ENCODE results near the gene MTX2.
"Not testable (repeated sequence)": the region's sequence is repeated elsewhere in the genome, so short reads cannot be mapped to it uniquely, and the experiment has no call there.

MTX2 gene

DNA sequence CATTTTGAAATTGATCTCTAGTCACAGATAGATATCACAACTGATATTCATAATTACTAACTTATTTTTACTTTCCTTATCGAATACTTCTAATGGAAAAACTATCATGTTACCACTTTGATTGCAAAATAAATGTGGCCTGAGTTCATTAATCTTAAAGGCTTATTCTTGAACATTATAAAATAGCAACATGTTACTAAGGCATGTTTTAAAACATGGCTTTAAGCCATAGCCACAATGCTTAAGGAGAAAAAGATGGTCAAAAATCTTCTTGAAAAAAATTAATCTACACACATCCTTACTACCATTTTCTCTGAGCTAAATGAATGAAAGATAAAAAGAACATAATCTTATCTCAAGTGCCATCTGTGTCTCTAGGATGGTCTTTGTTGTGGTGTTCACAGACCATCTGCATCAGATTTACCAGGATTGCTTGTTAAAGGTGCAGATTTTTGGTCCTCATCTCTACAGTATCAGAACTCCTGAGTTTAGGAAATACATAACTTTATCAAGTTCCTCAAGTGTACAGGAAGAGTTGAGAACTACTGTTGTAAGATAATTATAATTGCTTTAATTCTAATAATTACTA, 15.3 kb downstream of the MTX2 start:
- no peak for DNase-seq

DNA sequence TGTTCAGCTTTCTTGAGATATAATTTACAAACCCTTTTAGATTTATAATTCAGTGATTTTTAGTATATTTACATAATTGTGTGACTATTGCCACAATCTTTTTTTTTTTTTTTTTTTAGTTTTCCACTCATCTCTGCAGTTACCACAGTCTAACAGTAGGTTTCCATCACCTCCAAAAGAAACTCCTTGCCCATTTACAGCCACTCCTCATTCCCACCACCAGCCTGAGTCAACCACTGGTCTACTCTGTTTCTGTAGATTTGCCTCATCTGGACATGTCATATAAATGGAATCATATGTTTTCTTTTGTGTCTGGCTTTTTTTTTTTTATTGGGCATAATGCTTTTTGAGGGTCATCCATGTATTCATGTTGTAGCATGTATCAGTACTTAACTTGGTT, 16.1 kb downstream of the MTX2 start:
- no peak for DNase-seq

DNA sequence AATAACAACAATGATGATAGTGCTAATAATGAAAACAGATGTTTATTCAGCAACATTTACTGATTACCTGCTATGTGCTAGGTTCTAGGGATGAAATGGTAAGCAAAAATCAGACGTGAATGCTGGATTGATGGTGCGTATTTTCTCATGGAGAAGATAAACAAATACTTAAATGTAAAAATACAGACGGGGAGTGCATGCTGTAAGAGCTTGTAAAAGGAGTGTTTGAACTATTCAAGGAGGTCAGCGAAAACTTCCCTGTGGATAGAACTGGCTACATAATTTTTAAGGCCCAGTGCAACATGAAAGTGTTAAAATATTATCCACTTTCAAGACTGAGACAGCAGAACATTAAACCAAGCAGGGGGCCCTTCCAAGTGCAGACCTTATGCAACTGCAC, 22.1 kb downstream of the MTX2 start:
- no peak for DNase-seq

DNA sequence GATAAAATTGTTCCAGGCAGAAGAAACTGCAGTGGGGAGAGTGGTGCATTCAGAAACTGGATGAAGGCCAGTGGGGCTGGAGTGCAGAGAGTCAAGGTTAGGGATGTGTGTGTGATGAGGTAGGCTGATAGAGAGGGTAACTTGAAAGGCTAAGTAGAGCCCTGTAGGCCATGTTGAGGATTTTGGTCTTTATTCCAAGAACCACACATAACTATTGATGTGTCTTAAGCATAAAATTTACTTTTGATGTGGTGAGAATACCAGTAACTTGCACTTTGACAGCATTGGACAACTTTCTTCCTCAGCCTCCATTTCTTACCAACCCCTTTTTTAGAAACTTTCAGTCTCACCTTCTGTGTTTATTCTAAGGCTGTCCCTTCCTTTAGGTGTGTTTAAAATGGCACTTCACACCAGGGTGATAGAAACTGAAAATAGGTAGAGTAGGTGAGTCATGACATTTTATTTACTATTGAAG, 22.6 kb downstream of the MTX2 start:
- DNase-seq: no peak

DNA sequence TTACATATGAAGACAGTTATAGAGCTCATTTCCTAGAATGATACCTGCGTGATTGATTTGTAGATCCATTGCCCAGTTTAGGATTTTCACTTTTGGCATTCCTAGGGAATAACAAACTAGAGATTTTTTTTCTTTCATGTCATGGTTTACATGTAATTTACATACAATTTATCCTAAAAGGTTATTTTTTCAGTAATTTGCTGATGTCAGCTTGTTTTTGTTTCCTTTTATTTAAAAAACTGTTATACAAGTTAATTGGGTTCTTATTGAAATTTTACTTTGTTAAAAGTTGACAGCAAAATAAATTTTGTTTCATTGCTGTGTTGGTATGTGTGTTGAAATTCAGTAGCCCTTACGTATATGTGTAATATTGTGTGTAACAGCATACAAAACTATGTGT, 23.4 kb downstream of the MTX2 start:
- no peak for DNase-seq

DNA sequence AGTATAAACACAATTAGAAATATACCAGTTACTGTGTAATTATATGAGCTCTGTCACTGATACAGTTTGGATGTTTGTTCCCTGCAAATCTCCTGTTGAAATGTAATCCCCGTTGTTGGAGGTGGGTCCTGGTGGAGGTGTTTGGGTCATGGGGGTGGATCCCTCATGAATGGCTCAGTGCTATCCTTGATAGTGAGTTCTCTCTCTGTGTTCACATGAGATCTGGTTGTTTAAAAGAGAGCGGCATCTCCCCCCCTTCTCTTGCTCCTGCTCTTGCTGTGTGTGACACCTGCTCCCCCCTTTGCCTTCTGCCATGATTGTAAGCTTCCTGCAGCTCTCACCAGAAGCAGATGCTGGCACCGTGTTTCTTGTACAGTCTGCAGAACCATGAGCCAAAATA, 24.1 kb downstream of the MTX2 start:
- no peak for DNase-seq

DNA sequence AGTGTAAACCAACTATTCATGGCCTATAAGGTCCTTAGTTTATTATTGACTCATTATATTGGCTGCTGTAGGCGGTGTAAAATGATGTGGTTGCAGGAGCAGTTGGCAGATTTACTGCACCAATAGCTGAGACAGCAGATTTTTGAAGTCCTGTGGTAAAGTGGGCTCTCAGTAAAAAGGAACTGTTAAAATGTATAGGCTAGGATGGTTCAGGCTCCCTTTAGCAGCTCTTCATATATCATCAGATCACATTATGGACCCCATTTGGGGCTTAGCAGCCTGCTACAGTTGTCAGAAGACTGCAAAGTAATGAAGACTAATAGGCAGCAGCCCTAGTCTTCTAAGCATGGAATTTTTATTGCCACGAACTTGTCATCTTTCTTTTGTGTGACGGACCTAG, 27.8 kb downstream of the MTX2 start:
- no peak for DNase-seq

DNA sequence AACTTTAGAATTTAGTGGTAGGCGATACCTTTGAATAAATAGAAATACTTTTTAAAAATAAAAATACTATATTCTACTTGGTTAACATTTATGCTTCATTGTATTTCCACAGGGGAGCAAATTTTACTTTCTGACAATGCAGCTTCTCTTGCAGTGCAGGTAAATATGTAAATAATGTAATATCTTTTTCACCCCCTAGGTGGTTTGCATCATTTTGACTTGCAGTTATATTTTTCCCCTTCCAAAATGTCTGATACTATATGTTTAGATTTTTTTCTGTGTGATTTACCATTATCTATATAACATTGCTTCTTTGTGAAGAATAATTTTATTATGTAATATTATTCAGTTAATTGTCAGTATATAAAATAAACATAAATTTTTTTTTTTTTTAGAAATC, 28.5 kb downstream of the MTX2 start:
- DNase-seq: no peak

DNA sequence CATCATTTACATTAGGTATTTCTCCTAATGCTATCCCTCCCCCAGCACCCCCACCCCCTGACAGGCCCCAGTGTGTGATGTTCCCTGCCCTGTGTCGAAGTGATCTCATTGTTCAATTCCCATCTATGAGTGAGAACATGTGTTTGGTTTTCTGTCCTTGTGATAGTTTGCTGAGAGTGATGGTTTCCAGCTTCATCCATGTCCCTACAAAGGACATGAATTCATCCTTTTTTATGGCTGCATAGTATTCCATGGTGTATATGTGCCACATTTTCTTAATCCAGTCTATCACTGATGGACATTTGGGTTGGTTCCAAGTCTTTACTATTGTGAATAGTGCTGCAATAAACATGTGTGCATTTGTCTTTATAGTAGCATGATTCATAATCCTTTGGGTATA, 36.8 kb downstream of the MTX2 start:
- not testable (repeated sequence) for DNase-seq

DNA sequence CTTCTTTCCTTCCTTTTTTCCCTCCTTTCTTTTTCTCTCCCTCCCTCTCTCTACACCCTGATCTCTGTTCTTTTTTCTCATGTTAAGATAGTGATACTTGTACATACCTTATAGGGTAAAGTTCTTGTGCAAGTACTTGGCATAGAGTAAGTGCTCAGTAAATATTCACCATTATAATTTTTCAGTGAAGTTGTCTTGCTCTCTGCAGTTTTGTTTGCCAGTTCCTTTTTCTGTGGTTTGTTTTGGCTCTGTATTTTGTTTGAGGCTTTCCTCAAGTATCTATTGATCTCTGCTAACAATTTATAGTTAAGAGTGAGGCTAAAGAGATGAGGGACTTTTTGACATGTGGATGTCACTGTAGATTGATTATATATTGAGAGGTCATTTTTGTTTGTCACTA, 48.0 kb downstream of the MTX2 start:
- no peak for DNase-seq

DNA sequence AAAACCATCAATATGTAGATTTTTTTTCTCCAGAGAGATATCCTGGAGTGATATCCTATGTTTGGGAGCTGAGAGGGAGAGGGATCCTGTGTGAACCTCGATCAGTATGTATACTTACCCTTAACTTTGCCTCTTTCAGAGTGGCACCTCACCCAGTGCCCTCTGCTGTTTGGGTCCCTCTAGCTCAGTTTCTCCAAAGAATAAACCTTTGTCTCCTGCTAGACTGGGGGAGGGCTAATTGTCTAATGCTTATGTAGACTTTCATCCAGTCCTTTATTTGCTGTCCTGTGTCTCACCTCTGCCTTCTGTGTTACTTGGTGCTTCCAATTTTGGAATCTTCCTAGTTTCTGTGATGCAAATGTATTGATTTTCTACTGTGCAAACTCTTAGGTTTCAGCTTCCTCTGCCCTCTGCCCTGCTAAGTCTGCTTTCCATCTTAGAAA, 48.4 kb downstream of the MTX2 start:
- DNase-seq: peak in 1 of 58 donors; percentile 16

DNA sequence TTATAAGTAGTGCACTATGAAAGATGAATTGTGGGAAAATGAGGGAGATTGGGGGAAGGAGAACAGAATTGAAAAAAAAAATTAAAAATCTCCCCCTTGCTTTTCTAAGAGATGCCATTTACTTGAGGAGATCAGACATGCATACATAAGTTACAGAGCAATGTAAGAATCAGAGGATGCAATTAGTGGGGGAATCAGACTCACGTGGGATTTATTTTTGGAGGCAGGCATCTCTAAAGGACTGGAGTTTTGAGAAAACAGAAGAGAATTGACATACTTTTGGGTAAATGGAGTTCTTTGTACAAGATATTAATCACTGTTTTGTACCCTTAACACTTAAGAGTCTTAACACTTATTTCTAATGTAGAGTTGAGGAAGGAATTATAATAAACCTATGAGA, 52.7 kb downstream of the MTX2 start:
- no peak for DNase-seq

DNA sequence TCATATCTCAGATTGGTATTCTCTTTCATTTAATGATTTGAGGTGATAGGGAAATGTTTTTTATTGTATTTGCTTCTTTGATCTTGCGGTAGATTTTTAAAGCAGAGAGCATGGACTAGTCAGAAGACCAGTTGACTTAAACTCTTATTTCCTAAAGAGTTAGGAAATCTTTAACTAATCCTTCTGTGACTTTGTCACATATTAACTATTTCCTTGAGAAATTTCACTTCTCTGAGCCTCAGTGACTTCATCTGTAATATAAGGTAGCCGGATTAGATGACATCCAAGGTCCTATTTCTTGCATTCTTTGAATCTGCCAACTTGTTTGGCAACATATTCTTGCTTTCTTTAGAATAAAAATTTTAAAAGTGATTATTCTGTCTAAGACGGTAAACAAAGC, 55.6 kb downstream of the MTX2 start:
- no peak for DNase-seq

DNA sequence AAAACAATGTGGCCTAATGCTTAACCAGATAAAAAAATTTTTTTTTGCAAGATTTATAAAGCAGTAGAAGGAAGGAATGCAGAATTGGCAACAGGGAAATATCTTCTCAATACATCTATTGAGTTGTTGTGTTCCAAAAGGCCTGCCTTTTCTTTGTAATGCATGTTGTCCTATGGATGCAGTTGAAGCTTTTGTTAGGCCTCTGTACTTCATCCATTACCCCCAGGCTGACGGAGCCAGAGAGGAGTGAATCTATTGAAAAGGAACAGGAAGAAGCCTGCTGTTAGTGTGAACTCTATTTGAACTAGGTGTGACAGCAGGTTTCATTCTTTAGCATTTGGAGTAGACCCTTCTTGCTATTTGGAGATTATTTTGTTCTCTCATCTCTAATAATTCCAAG, 56.5 kb downstream of the MTX2 start:
- no peak for DNase-seq

DNA sequence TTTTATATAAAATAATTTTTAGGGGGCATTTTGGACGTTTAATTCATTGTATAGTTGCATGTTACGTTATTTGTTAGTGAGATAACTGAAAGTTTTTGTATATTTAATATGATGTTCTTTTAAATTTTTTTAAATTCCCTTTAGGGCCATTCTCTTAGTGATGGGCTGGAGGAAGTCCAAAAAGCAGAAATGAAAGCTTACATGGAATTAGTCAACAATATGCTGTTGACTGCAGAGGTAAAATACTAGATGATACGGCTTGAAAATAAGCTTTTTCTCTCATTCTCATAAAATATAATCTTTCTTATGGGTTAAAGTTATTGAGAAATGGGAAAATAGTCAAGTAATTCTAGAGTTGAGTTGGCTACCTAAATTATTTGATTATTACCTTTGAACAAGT, 58.9 kb downstream of the MTX2 start:
- no peak for DNase-seq

DNA sequence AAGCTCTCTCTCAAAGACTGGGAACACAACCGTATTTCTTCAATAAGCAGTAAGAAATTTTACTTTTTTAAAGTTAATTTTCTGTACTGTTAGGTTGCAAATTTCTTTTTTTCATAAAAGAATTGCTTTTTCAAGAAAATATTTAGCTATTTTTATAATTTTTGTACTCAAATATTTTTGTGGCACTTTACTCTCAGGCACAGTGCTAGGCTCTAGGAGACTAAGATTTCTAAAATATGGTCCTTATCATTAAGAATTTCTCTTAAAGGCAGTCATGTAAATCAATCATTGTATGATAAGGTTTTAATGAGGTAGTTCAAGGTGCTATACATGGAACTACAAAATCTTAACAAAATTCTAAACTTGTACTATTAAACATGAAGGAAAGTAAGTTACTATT, 61.4 kb downstream of the MTX2 start:
- DNase-seq: no peak

DNA sequence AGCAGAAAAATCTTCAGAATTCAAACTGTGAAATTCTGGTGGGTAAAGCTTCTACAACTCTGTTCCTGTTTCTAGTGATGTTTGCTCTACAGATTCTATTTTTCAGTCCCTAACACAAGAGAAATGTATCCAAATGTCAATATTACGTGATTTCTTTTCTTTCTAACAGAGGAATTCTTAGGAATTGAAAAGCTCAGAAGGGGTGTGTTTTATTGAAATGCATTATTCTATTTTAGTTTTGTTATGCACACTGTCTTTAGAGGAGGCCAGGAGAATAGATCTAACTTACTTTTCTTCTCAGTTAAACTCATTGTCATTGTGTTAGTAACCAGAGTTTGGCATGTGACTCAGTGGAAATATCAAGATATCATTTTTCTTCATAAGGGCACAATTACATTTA, 62.4 kb downstream of the MTX2 start:
- no peak for DNase-seq

DNA sequence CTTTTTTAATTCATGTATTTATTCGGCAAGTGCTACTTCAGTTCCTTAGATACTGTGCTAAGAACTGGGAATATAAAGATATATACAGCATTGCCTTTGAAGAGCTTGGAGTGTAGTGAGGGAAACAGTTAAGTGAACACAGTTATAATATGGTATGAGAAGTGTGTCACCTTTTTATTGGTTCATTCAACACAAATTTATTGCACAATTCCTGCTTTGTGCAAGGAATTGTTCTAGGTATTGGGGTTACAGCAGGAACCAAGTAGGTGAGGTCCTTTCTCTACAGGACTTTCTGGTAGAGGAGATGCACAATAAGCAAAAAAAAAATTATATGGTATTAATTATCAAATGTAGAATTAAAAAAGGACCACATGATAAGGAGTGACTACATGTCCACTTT, 65.5 kb downstream of the MTX2 start:
- DNase-seq: no peak

DNA sequence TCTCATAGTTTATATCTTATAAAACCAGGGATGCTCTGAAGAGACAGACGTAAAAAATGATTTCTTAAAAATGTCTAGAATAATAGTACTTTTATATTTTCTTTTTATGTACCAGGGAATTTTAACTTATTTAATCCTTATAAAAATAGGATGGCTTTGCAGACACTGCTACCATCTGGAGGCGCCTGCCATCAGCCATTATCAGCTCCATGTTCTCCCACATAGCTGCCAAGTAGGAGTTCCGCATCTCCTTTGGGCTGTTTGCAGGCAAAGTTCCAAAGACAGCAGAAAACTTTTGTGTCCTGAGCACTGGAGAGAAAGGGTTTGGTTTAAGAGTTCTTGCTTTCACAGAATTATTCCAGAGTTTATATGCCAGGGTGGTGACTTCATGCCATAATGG, 69.2 kb downstream of the MTX2 start:
- peak in 16 of 58 donors; percentile 0 to 38 (median 10) for DNase-seq

DNA sequence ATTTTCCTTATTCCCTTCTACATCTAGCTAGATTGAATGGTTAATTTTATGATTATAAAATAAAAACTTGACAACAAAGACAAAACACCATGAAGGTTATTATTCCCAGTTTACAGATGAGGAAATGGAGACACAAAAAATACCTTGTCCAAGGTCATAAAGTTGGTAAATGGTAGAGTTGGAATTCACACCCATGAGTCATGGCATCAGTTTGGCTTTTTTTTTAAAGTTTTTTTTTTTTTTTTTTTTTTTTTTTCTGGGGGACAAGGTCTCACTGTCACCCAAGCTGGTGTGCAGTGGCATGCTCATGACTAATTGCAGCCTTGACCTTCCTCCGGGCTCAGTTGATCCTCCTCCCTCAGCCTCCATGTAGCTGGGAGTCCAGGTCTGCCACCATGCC, 70.0 kb downstream of the MTX2 start:
- DNase-seq: no peak

DNA sequence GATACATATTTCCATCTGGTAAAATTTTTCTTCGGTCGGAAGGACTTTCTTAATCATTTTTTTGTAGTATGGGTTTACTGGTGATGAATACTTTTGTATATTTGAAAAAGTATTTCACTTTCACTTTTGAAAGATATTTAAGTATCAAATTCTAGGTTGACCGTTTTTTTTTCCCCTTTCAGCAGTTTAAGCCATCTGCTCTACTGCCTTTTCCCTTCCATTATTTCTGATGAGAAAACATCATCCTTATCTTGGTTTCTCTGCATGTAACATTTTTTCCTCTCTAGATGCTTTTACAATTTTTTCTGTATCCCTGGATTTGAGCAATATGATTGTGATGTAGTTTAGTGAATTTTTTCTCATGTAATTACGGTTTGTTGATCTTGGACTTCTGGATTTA, 87.0 kb downstream of the MTX2 start:
- no peak for DNase-seq

DNA sequence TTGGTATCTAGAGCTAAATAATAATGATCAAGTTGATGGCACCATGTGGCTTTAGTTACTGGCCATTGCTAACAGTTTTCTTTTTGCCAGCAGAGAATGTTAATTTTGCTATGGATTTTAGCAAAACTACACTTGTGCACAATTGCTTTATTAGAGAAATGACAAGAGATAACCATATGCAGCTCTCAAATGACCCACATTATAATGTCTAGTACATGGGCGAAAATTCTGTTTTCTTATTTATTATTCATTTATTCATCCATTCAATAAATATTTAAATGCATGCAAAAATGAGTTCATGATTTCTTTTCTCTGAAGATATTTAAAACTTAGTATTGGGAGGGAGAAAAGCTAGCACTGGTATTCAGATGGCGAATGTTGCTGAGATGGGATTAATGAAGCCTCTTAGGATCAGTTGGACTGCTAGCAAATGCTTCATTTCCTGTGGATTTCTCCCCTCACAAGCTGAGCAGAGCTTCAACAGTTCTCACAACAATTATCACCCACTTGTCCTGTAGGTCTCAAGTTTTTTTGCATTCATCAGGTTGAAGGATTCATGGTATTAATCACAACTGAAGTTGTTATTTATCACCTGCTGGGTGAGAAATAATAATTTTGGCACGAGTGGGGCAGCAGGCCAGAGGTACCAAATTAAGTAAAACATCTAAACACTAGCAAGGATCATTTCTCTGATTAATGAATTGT, 95.2 kb downstream of the MTX2 start:
- no peak for DNase-seq

DNA sequence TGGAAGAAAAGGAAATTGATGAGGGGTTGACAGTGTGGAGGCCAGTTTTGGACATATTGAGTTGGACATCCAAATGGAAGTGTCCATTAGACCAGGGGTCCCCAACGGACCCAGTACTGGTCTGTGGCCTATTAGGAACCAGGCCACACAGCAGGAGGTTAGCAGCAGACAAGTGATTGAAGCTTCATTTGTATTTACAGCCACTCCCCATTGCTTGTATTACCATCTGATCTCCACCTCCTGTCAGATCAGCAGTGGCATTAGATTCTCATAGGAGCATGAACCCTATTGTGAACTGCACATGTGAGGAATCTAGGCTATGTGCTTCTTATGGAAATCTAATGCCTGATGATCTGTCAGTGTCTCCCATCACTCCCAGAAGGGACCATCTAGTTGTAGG, 99.1 kb downstream of the MTX2 start:
- no peak for DNase-seq

Measured in anterior cingulate cortex (tissue), 58 donors.